ENCODE data around the gene OR2B2.

DNA sequence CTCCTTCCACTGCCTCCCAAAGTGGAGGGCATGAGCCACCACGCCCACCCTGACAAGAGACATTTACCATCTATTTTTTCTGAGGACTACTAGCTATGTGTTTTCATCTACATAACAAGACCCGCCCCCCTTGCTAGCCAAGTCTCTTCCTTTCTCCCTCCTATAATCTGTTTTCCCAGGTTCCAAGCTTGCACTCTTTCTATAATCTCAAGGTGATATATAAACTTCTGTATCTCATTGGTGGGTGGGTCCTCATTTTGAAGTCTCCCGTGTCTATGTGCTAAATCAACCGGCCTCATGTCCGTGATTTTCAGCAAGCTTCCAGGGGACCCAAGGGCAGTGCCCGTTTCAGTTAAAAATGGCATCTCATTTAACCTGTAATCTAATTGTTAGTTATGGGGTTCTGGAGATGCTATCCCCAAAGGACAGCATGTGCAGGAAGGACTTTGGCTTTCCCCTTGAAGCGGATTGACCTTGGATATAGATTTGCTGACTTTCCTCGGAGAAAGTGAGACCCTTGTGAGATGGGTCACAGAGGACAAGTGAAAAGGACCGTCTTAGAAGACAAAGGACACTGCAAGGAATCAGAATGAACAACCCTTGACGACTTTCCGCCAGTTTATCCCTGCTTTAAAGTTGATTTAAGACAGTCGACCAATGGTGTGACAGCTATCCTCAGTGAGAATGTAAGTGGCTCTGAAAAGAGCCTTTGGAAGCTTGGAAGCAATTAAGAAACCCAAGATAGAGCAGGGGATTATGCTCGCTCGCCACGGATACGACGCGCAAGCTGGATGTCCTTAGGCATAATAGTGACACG lies 22.4 kb downstream of the OR2B2 start:
- no peak for TF ChIP-seq KDM5A (IDR thresholded peaks at IDR 0.05)
- no peak for TF ChIP-seq NR3C1 (IDR thresholded peaks at IDR 0.05)
- TF ChIP-seq, protein P1, sequence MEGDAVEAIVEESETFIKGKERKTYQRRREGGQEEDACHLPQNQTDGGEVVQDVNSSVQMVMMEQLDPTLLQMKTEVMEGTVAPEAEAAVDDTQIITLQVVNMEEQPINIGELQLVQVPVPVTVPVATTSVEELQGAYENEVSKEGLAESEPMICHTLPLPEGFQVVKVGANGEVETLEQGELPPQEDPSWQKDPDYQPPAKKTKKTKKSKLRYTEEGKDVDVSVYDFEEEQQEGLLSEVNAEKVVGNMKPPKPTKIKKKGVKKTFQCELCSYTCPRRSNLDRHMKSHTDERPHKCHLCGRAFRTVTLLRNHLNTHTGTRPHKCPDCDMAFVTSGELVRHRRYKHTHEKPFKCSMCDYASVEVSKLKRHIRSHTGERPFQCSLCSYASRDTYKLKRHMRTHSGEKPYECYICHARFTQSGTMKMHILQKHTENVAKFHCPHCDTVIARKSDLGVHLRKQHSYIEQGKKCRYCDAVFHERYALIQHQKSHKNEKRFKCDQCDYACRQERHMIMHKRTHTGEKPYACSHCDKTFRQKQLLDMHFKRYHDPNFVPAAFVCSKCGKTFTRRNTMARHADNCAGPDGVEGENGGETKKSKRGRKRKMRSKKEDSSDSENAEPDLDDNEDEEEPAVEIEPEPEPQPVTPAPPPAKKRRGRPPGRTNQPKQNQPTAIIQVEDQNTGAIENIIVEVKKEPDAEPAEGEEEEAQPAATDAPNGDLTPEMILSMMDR (IDR thresholded peaks at IDR 0.05), result no peak
- TF ChIP-seq, protein P2, sequence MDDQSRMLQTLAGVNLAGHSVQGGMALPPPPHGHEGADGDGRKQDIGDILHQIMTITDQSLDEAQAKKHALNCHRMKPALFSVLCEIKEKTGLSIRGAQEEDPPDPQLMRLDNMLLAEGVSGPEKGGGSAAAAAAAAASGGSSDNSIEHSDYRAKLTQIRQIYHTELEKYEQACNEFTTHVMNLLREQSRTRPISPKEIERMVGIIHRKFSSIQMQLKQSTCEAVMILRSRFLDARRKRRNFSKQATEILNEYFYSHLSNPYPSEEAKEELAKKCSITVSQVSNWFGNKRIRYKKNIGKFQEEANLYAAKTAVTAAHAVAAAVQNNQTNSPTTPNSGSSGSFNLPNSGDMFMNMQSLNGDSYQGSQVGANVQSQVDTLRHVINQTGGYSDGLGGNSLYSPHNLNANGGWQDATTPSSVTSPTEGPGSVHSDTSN (IDR thresholded peaks at IDR 0.05), result no peak
- TF ChIP-seq MAFK (IDR thresholded peaks at IDR 0.05; ENCODE audit: partially characterized antibody), result no peak
- TF ChIP-seq RFX5 (IDR thresholded peaks at IDR 0.05), result no peak
- TF ChIP-seq POLR2A (IDR thresholded peaks at IDR 0.05; ENCODE audit: low read length), result 0 out of 2 replicates have a peak, but pooled peaks have one; percentile 3
- no peak; a peak in 1 of 5 replicates for TF ChIP-seq JUN (IDR thresholded peaks at IDR 0.05)
- no peak for TF ChIP-seq SMC3 (IDR thresholded peaks at IDR 0.05)
